ENCODE results near the gene UGDH.

The UGDH gene

GRCh38 chr4:39530682-39531081, 3.4 kb upstream of the UGDH start:
- Histone ChIP-seq H3K9me3 (ENCODE audit: control insufficient read depth, low read length) (peaks cover 3% of the 10 kb centered on the region), H3K4me3 (ENCODE audit: insufficient read depth, low read depth, low read length) (no peak overlapping the region), H3K4me1 (ENCODE audit: control insufficient read depth, insufficient read depth, low read length) (no peaks in the 10 kb centered on the region), H3K27ac (ENCODE audit: insufficient read depth, low read depth, low read length, poor library complexity, severe bottlenecking) (no peak overlapping the region), H3K36me3 (ENCODE audit: control insufficient read depth, insufficient read depth, low read length) (peaks cover 42% of the 10 kb centered on the region), H3K27me3 (ENCODE audit: control insufficient read depth, insufficient read depth, low read length, poor library complexity, severe bottlenecking) (no peaks in the 10 kb centered on the region)
- 78 to 80% methylated on average over 3 of the region's 3 CpGs for WGBS, 2 experiments

GRCh38 chr4:39529534-39529933, 2.3 kb upstream of the UGDH start:
- peaks cover 3% of the 10 kb centered on the region for H3K9me3 ChIP-seq (ENCODE audit: control insufficient read depth, low read length)
- H3K27ac ChIP-seq (ENCODE audit: insufficient read depth, low read depth, low read length, poor library complexity, severe bottlenecking), result no peak overlapping the region
- H3K27me3 ChIP-seq (ENCODE audit: control insufficient read depth, insufficient read depth, low read length, poor library complexity, severe bottlenecking), result no peaks in the 10 kb centered on the region
- WGBS, 2 experiments, result 92 to 96% methylated on average over 2 of the region's 2 CpGs
- peaks cover 42% of the 10 kb centered on the region for H3K36me3 ChIP-seq (ENCODE audit: control insufficient read depth, insufficient read depth, low read length)
- H3K4me3 ChIP-seq (ENCODE audit: insufficient read depth, low read depth, low read length), result no peak overlapping the region
- no peaks in the 10 kb centered on the region for H3K4me1 ChIP-seq (ENCODE audit: control insufficient read depth, insufficient read depth, low read length)

- Histone ChIP-seq H3K9me3 (ENCODE audit: control insufficient read depth, low read length) (peaks cover 3% of the 10 kb centered on the region), H3K27ac (ENCODE audit: insufficient read depth, low read depth, low read length, poor library complexity, severe bottlenecking) (peak overlapping the region; percentile 86), H3K27me3 (ENCODE audit: control insufficient read depth, insufficient read depth, low read length, poor library complexity, severe bottlenecking) (no peaks in the 10 kb centered on the region), H3K36me3 (ENCODE audit: control insufficient read depth, insufficient read depth, low read length) (peaks cover 30% of the 10 kb centered on the region), H3K4me3 (ENCODE audit: insufficient read depth, low read depth, low read length) (peak overlapping the region; percentile 94), H3K4me1 (ENCODE audit: control insufficient read depth, insufficient read depth, low read length) (no peaks in the 10 kb centered on the region)
- WGBS, 2 experiments, result 2% methylated on average over 21 of the region's 21 CpGs
These were observed 824 bp upstream of the UGDH start for GRCh38 chr4:39528061-39528465.

- Histone ChIP-seq H3K36me3 (ENCODE audit: control insufficient read depth, insufficient read depth, low read length) (peaks cover 19% of the 10 kb centered on the region), H3K9me3 (ENCODE audit: control insufficient read depth, low read length) (peaks cover 3% of the 10 kb centered on the region), H3K4me1 (ENCODE audit: control insufficient read depth, insufficient read depth, low read length) (no peaks in the 10 kb centered on the region), H3K4me3 (ENCODE audit: insufficient read depth, low read depth, low read length) (peak overlapping the region; percentile 94), H3K27me3 (ENCODE audit: control insufficient read depth, insufficient read depth, low read length, poor library complexity, severe bottlenecking) (no peaks in the 10 kb centered on the region), H3K27ac (ENCODE audit: insufficient read depth, low read depth, low read length, poor library complexity, severe bottlenecking) (peak overlapping the region; percentile 86)
- 0% methylated on average over 33 of the region's 33 CpGs for WGBS, 2 experiments
These were observed 409 bp downstream of the UGDH start for GRCh38 chr4:39526765-39527295.

- peaks cover 2% of the 10 kb centered on the region for H3K9me3 ChIP-seq (ENCODE audit: control insufficient read depth, low read length)
- no peaks in the 10 kb centered on the region for H3K4me1 ChIP-seq (ENCODE audit: control insufficient read depth, insufficient read depth, low read length)
- 29 to 41% methylated on average over 7 to 9 of the region's 9 CpGs for WGBS, 2 experiments
- no peaks in the 10 kb centered on the region for H3K27me3 ChIP-seq (ENCODE audit: control insufficient read depth, insufficient read depth, low read length, poor library complexity, severe bottlenecking)
- peaks cover 11% of the 10 kb centered on the region for H3K36me3 ChIP-seq (ENCODE audit: control insufficient read depth, insufficient read depth, low read length)
- peak overlapping the region; percentile 86 for H3K27ac ChIP-seq (ENCODE audit: insufficient read depth, low read depth, low read length, poor library complexity, severe bottlenecking)
- H3K4me3 ChIP-seq (ENCODE audit: insufficient read depth, low read depth, low read length), result peak overlapping the region; percentile 94
These were observed 1.2 kb downstream of the UGDH start for GRCh38 chr4:39525822-39526690.

- H3K4me1 ChIP-seq (ENCODE audit: control insufficient read depth, insufficient read depth, low read length), result no peaks in the 10 kb centered on the region
- no peaks in the 10 kb centered on the region for H3K9me3 ChIP-seq (ENCODE audit: control insufficient read depth, low read length)
- no peak overlapping the region for H3K27ac ChIP-seq (ENCODE audit: insufficient read depth, low read depth, low read length, poor library complexity, severe bottlenecking)
- H3K4me3 ChIP-seq (ENCODE audit: insufficient read depth, low read depth, low read length), result no peak overlapping the region
- H3K36me3 ChIP-seq (ENCODE audit: control insufficient read depth, insufficient read depth, low read length), result peaks cover 6% of the 10 kb centered on the region
- H3K27me3 ChIP-seq (ENCODE audit: control insufficient read depth, insufficient read depth, low read length, poor library complexity, severe bottlenecking), result no peaks in the 10 kb centered on the region
- 82 to 84% methylated on average over 7 of the region's 7 CpGs for WGBS, 2 experiments
These were observed 2.9 kb downstream of the UGDH start for GRCh38 chr4:39524161-39524957.

GRCh38 chr4:39522068-39522467, 5.2 kb downstream of the UGDH start:
- H3K27me3 ChIP-seq (ENCODE audit: control insufficient read depth, insufficient read depth, low read length, poor library complexity, severe bottlenecking), result no peaks in the 10 kb centered on the region
- H3K9me3 ChIP-seq (ENCODE audit: control insufficient read depth, low read length), result no peaks in the 10 kb centered on the region
- 86 to 100% methylated on average over 1 to 2 of the region's 2 CpGs for WGBS, 2 experiments
- H3K4me1 ChIP-seq (ENCODE audit: control insufficient read depth, insufficient read depth, low read length), result no peaks in the 10 kb centered on the region
- peaks cover 15% of the 10 kb centered on the region for H3K36me3 ChIP-seq (ENCODE audit: control insufficient read depth, insufficient read depth, low read length)
- no peak overlapping the region for H3K27ac ChIP-seq (ENCODE audit: insufficient read depth, low read depth, low read length, poor library complexity, severe bottlenecking)
- H3K4me3 ChIP-seq (ENCODE audit: insufficient read depth, low read depth, low read length), result no peak overlapping the region

GRCh38 chr4:39521253-39521919, 5.9 kb downstream of the UGDH start:
- Histone ChIP-seq H3K36me3 (ENCODE audit: control insufficient read depth, insufficient read depth, low read length) (peaks cover 15% of the 10 kb centered on the region), H3K27me3 (ENCODE audit: control insufficient read depth, insufficient read depth, low read length, poor library complexity, severe bottlenecking) (no peaks in the 10 kb centered on the region), H3K4me1 (ENCODE audit: control insufficient read depth, insufficient read depth, low read length) (no peaks in the 10 kb centered on the region), H3K27ac (ENCODE audit: insufficient read depth, low read depth, low read length, poor library complexity, severe bottlenecking) (no peak overlapping the region), H3K9me3 (ENCODE audit: control insufficient read depth, low read length) (no peaks in the 10 kb centered on the region), H3K4me3 (ENCODE audit: insufficient read depth, low read depth, low read length) (no peak overlapping the region)
- WGBS, 2 experiments, result 96 to 98% methylated on average over 4 to 5 of the region's 5 CpGs

GRCh38 chr4:39518484-39518883, 8.8 kb downstream of the UGDH start:
- H3K36me3 ChIP-seq (ENCODE audit: control insufficient read depth, insufficient read depth, low read length), result peaks cover 20% of the 10 kb centered on the region
- no peaks in the 10 kb centered on the region for H3K4me1 ChIP-seq (ENCODE audit: control insufficient read depth, insufficient read depth, low read length)
- 94 to 96% methylated on average over 6 of the region's 6 CpGs for WGBS, 2 experiments
- H3K27ac ChIP-seq (ENCODE audit: insufficient read depth, low read depth, low read length, poor library complexity, severe bottlenecking), result no peak overlapping the region
- no peak overlapping the region for H3K4me3 ChIP-seq (ENCODE audit: insufficient read depth, low read depth, low read length)
- no peaks in the 10 kb centered on the region for H3K27me3 ChIP-seq (ENCODE audit: control insufficient read depth, insufficient read depth, low read length, poor library complexity, severe bottlenecking)
- H3K9me3 ChIP-seq (ENCODE audit: control insufficient read depth, low read length), result no peaks in the 10 kb centered on the region

Measured in ectodermal cell (in vitro differentiated cells).